Measurements from ENCODE around the gene SYT14. TPM values are rescaled to one million over a fixed set of nuclear protein-coding genes. Genes with fewer than 3 reads are reported as not detected.

The SYT14 gene
- total RNA-seq, 1 experiment from 2014 or later = 2.1 TPM

DNA sequence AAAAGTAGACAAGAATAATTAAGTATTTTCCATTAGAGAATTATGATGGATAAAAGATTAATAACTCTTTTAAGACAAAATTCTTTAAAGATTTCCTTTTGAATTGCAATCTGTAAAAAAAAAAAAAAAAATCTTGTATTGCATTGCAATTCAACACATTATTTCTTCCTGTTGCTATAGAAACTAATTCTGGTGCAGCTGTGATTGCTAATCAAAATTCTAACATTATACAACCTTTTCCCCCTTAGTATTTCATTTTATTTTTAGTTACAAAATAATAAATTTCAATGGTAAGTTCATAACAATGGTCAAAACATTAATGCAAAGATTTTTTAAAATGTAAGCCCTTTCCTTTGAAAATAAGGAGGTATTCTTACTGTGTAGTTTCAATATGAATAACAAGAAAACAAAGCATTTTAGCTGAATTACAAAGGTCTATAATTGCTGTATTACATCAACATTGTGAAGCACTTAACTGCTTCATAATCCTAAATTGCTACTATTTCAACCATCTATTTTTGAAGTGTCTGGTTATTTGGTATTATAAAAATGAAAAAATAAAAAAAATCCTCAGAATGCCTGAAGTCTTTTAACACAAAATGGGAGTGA is 135.0 kb downstream of the SYT14 start:
- intact Hi-C loops (cut with micrococcal nuclease; ENCODE audit: unreplicated experiment) = no loop called here
- no peaks in the 10 kb centered on the region for H3K36me3 Mint-ChIP-seq (ENCODE audit: insufficient read depth, unreplicated experiment)
- BruUV-seq (replicated peaks) = no TSS peak
- no peak overlapping the region for H3K27ac Mint-ChIP-seq (ENCODE audit: unreplicated experiment)
- CTCF ChIA-PET = no interaction called here
- no peak for TF ChIP-seq CTCF (IDR thresholded peaks at IDR 0.05; ENCODE audit: unreplicated experiment)
- no peaks in the 10 kb centered on the region for H3K4me1 Mint-ChIP-seq (ENCODE audit: low read depth, unreplicated experiment)
- no peaks in the 10 kb centered on the region for H3K27me3 Mint-ChIP-seq (ENCODE audit: unreplicated experiment)
- no peak for DNase-seq
- no peaks in the 10 kb centered on the region for H3K9me3 Mint-ChIP-seq (ENCODE audit: low read depth, unreplicated experiment)
- no peak overlapping the region for H3K4me3 Mint-ChIP-seq (ENCODE audit: low read depth, unreplicated experiment)

- Mint-ChIP-seq H3K27me3 (ENCODE audit: unreplicated experiment) (no peaks in the 10 kb centered on the region), H3K4me3 (ENCODE audit: low read depth, unreplicated experiment) (no peak overlapping the region), H3K4me1 (ENCODE audit: low read depth, unreplicated experiment) (no peaks in the 10 kb centered on the region), H3K27ac (ENCODE audit: unreplicated experiment) (no peak overlapping the region), H3K9me3 (ENCODE audit: low read depth, unreplicated experiment) (no peaks in the 10 kb centered on the region), H3K36me3 (ENCODE audit: insufficient read depth, unreplicated experiment) (no peaks in the 10 kb centered on the region)
- CTCF ChIA-PET = no interaction called here
- TF ChIP-seq CTCF (IDR thresholded peaks at IDR 0.05; ENCODE audit: unreplicated experiment) = no peak
- no peak for DNase-seq
- intact Hi-C loops (cut with micrococcal nuclease; ENCODE audit: unreplicated experiment) = no loop called here
- BruUV-seq (replicated peaks) = no TSS peak
These were observed 136.9 kb downstream of the SYT14 start for GRCh38 chr1:210074904-210075303.

- DNase-seq = no peak
- BruUV-seq (replicated peaks) = no TSS peak
- CTCF ChIA-PET = no interaction called here
- Mint-ChIP-seq H3K4me1 (ENCODE audit: low read depth, unreplicated experiment) (no peaks in the 10 kb centered on the region), H3K9me3 (ENCODE audit: low read depth, unreplicated experiment) (no peaks in the 10 kb centered on the region), H3K27me3 (ENCODE audit: unreplicated experiment) (no peaks in the 10 kb centered on the region), H3K4me3 (ENCODE audit: low read depth, unreplicated experiment) (no peak overlapping the region), H3K27ac (ENCODE audit: unreplicated experiment) (no peak overlapping the region), H3K36me3 (ENCODE audit: insufficient read depth, unreplicated experiment) (no peaks in the 10 kb centered on the region)
- intact Hi-C loops (cut with micrococcal nuclease; ENCODE audit: unreplicated experiment) = no loop called here
- no peak for TF ChIP-seq CTCF (IDR thresholded peaks at IDR 0.05; ENCODE audit: unreplicated experiment)
These were observed 138.6 kb downstream of the SYT14 start for GRCh38 chr1:210076620-210077019.

GRCh38 chr1:210081494-210081893 is 143.5 kb downstream of the SYT14 start:
- no peaks in the 10 kb centered on the region for H3K27me3 Mint-ChIP-seq (ENCODE audit: unreplicated experiment)
- no TSS peak for BruUV-seq (replicated peaks)
- no peaks in the 10 kb centered on the region for H3K4me1 Mint-ChIP-seq (ENCODE audit: low read depth, unreplicated experiment)
- H3K27ac Mint-ChIP-seq (ENCODE audit: unreplicated experiment) = no peak overlapping the region
- CTCF ChIA-PET = no interaction called here
- H3K9me3 Mint-ChIP-seq (ENCODE audit: low read depth, unreplicated experiment) = no peaks in the 10 kb centered on the region
- no peak for DNase-seq
- H3K36me3 Mint-ChIP-seq (ENCODE audit: insufficient read depth, unreplicated experiment) = no peaks in the 10 kb centered on the region
- intact Hi-C loops (cut with micrococcal nuclease; ENCODE audit: unreplicated experiment) = no loop called here
- no peak for TF ChIP-seq CTCF (IDR thresholded peaks at IDR 0.05; ENCODE audit: unreplicated experiment)
- H3K4me3 Mint-ChIP-seq (ENCODE audit: low read depth, unreplicated experiment) = no peak overlapping the region

Data from Calu3 (cell line).